HG02970 (cell line): Measurements from ENCODE around the gene AKAP5.

Experiments
- ATAC-seq: cut with Tn5 transposase; IDR thresholded peaks from one replicate; pipeline ENCODE4 v1.9.1; 2021; ENCODE audit warnings: mild to moderate bottlenecking, moderate library complexity, moderate number of reproducible peaks; ENCODE audit not compliant: unreplicated experiment, low FRiP score

AKAP5 gene

GRCh38 chr14:64459405-64460136, 5.7 kb upstream of the AKAP5 start:
- ATAC-seq = no peak

GRCh38 chr14:64461221-64461620, 4.1 kb upstream of the AKAP5 start:
- no peak for ATAC-seq

- no peak for ATAC-seq
These were observed 2.1 kb upstream of the AKAP5 start for GRCh38 chr14:64463195-64463594.

- ATAC-seq = no peak
These were observed 1.4 kb upstream of the AKAP5 start for GRCh38 chr14:64463873-64464272.

- no peak for ATAC-seq
These were observed 648 bp upstream of the AKAP5 start for GRCh38 chr14:64464651-64465050.

- ATAC-seq = no peak
These were observed 694 bp downstream of the AKAP5 start for GRCh38 chr14:64465831-64466554.

GRCh38 chr14:64467101-64467500, 1.8 kb downstream of the AKAP5 start:
- ATAC-seq = no peak

GRCh38 chr14:64467566-64467965, 2.3 kb downstream of the AKAP5 start:
- ATAC-seq = no peak

- no peak for ATAC-seq
These were observed 3.2 kb downstream of the AKAP5 start for GRCh38 chr14:64468451-64468850.

- no peak for ATAC-seq
These were observed 8.7 kb downstream of the AKAP5 start for GRCh38 chr14:64474041-64474440.

GRCh38 chr14:64474698-64475097, 9.4 kb downstream of the AKAP5 start:
- no peak for ATAC-seq

- no peak for ATAC-seq
These were observed 10.4 kb downstream of the AKAP5 start for GRCh38 chr14:64475585-64476273.

- ATAC-seq = no peak
These were observed 11.1 kb downstream of the AKAP5 start for GRCh38 chr14:64476438-64476837.

- ATAC-seq = no peak
These were observed 13.4 kb downstream of the AKAP5 start for GRCh38 chr14:64478634-64479250.

GRCh38 chr14:64488590-64489099, 23.3 kb downstream of the AKAP5 start:
- no peak for ATAC-seq

- ATAC-seq = no peak
These were observed 26.3 kb downstream of the AKAP5 start for GRCh38 chr14:64491637-64492036.

- ATAC-seq = no peak
These were observed 28.2 kb downstream of the AKAP5 start for GRCh38 chr14:64493455-64493854.

GRCh38 chr14:64495252-64495651, 30.0 kb downstream of the AKAP5 start:
- ATAC-seq = no peak

GRCh38 chr14:64496764-64497163, 31.5 kb downstream of the AKAP5 start:
- ATAC-seq = no peak

- no peak for ATAC-seq
These were observed 34.8 kb downstream of the AKAP5 start for GRCh38 chr14:64500088-64500487.
